GM23338 (cell line): ENCODE data around the gene FGF23. TPM values are rescaled to one million over a fixed set of nuclear protein-coding genes. Genes with fewer than 3 reads are reported as not detected.

Source experiments
- ATAC-seq: fragments of 200-7000 bp; cut with Tn5 transposase; 3 replicates; pipeline ENCODE4 v1.9.1; 2020
- DNase-seq: peaks from one replicate; pipeline ENCODE4 v3.0.0-alpha.2; 2015; ENCODE audit warnings: low spot score
- H2AFZ ChIP-seq: fragments of 200-600 bp; sonication (generic); 2 replicates; pipeline ENCODE4 v1.8.0; 2016; ENCODE audit warnings: antibody characterized with exemption, mild to moderate bottlenecking, moderate library complexity
- H3F3A ChIP-seq: fragments of 200-600 bp; sonication (generic); replicated peaks from 2 replicates; pipeline ENCODE4 v1.8.0; 2017; ENCODE audit warnings: antibody characterized with exemption, mixed run types, low read depth
- H3K27ac ChIP-seq: fragments of 200-600 bp; sonication (generic); 2 replicates; pipeline ENCODE4 v1.6.1; 2016; ENCODE audit warnings: low read depth
- H3K27me3 ChIP-seq: fragments of 200-600 bp; sonication (generic); 2 replicates; pipeline ENCODE4 v1.8.0; 2016; ENCODE audit warnings: mild to moderate bottlenecking, mixed run types, moderate library complexity; ENCODE audit not compliant: insufficient read depth
- H3K36me3 ChIP-seq: fragments of 200-600 bp; sonication (generic); 2 replicates; pipeline ENCODE4 v1.8.0; 2016; ENCODE audit warnings: mild to moderate bottlenecking; ENCODE audit not compliant: insufficient read depth
- H3K4me1 ChIP-seq: fragments of 200-600 bp; sonication (generic); 2 replicates; pipeline ENCODE4 v1.8.0; 2016; ENCODE audit warnings: mild to moderate bottlenecking, moderate library complexity; ENCODE audit not compliant: insufficient read depth
- H3K4me2 ChIP-seq: fragments of 200-600 bp; sonication (generic); 2 replicates; pipeline ENCODE4 v1.7.1; 2017; ENCODE audit warnings: mixed run types
- H3K4me3 ChIP-seq: fragments of 200-600 bp; sonication (generic); 2 replicates; pipeline ENCODE4 v1.6.1; 2016; ENCODE audit warnings: mixed run types
- H3K79me2 ChIP-seq: fragments of 200-600 bp; sonication (generic); replicated peaks from 2 replicates; pipeline ENCODE4 v1.8.0; 2017; ENCODE audit warnings: mild to moderate bottlenecking; ENCODE audit not compliant: insufficient read depth
- H3K9me2 ChIP-seq: fragments of 200-600 bp; sonication (generic); 2 replicates; pipeline ENCODE4 v1.8.0; 2017; ENCODE audit not compliant: insufficient read depth
- H4K20me1 ChIP-seq: fragments of 200-600 bp; sonication (generic); replicated peaks from 2 replicates; pipeline ENCODE4 v1.8.0; 2017; ENCODE audit warnings: mild to moderate bottlenecking; ENCODE audit not compliant: insufficient read depth
- H3K27ac Mint-ChIP-seq: 2 replicates; pipeline ENCODE4 v1.8.0; 2020; ENCODE audit warnings: inconsistent platforms, mild to moderate bottlenecking, moderate library complexity, mixed read lengths
- H3K27me3 Mint-ChIP-seq: 3 replicates; pipeline ENCODE4 v1.8.0; 2022; ENCODE audit warnings: low read depth, mild to moderate bottlenecking, moderate library complexity, mixed read lengths, inconsistent platforms; ENCODE audit not compliant: insufficient read depth, poor library complexity
- H3K36me3 Mint-ChIP-seq: 3 replicates; pipeline ENCODE4 v1.8.0; 2021; ENCODE audit warnings: low read depth, mild to moderate bottlenecking, inconsistent platforms, moderate library complexity, mixed read lengths
- H3K4me1 Mint-ChIP-seq: 3 replicates; pipeline ENCODE4 v1.8.0; 2020; ENCODE audit warnings: mild to moderate bottlenecking, inconsistent platforms, mixed read lengths
- H3K4me3 Mint-ChIP-seq: 3 replicates; pipeline ENCODE4 v1.8.0; 2021; ENCODE audit warnings: moderate library complexity, mild to moderate bottlenecking, inconsistent platforms, mixed read lengths
- H3K9me3 Mint-ChIP-seq: 3 replicates; pipeline ENCODE4 v1.8.0; 2020; ENCODE audit warnings: moderate library complexity, mild to moderate bottlenecking, inconsistent platforms, mixed read lengths
- CREB1 ChIP-seq: fragments of 250-450 bp; sonication (Bioruptor Pico); IDR thresholded peaks from 2 replicates; pipeline ENCODE4 v1.5.0; 2020; ENCODE audit warnings: low read depth, mild to moderate bottlenecking, moderate library complexity
- CTCF ChIP-seq, 2 experiments: fragments of 200-600 bp in 1 of 2; sonication (generic) in 1 of 2; conservative IDR thresholded peaks; 2 replicates each; pipeline versions ENCODE4 v1.5.1 to v1.6.1; 2016 to 2017; ENCODE audit warnings: antibody characterized with exemption in 2 of 2, low read depth in 2 of 2, mild to moderate bottlenecking in 2 of 2, moderate library complexity in 1 of 2
- EZH2 ChIP-seq: fragments of 200-600 bp; sonication (generic); IDR thresholded peaks from one replicate; pipeline ENCODE4 v1.8.0; 2017; ENCODE audit warnings: antibody characterized with exemption, mild to moderate bottlenecking, low read depth; ENCODE audit not compliant: unreplicated experiment
- EZH2phosphoT487 ChIP-seq: fragments of 200-600 bp; sonication (generic); IDR thresholded peaks from one replicate; pipeline ENCODE4 v1.8.1; 2018; ENCODE audit warnings: antibody characterized with exemption; ENCODE audit not compliant: unreplicated experiment
- ZNF462 ChIP-seq: fragments of 250-450 bp; sonication (Bioruptor Pico); IDR thresholded peaks from 2 replicates; pipeline ENCODE4 v1.5.0; 2020; ENCODE audit warnings: mild to moderate bottlenecking, moderate library complexity
- polyA plus RNA-seq: library from polyadenylated mRNA; unstranded; fragments of >200 nt; fragmentation: Nextera tagmentation; extraction: Ambion mirVana; gene quantifications from 2 replicates; pipeline ENCODE4 v1.2.1, GENCODE V29; 2016
- total RNA-seq: library from RNA; depleted of rRNA; stranded (reverse); fragments of >200 nt; shearing (Covaris generic); gene quantifications from 2 replicates; pipeline ENCODE4 v1.2.3, GENCODE V29; 2014

FGF23 gene
- total and polyA plus RNA-seq, 2 experiments from 2014 or later, result 0.44 to 0.56 TPM

DNA sequence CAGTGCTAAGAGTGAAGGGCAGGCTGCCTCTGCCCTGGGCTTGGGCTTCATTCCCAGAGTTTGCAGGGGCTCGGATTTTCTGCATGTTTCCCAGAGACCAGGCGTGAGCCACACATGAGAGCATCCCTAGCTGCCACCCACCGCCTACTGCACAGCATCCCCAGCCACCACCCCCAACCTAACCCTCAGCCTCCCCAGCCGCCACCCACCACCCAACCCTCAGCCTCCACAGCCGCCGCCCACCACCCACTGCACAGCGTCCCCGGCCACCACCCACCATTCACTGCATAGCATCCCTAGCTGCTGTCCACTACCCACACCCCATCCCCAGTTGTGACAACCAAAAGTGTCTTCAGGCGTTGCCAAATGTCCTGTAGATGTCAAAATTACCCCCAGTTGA lies 43.5 kb upstream of the FGF23 start (continued):
- TF ChIP-seq ZNF462, result no peak
- no peak for TF ChIP-seq CREB1 (CRISPR knock-in tag)
- TF ChIP-seq EZH2phosphoT487, result no peak

GRCh38 chr12:4421590-4422031 lies 42.1 kb upstream of the FGF23 start:
- H4K20me1 ChIP-seq, result no peaks in the 10 kb centered on the region
- DNase-seq, result peak; percentile 89
- no peaks in the 10 kb centered on the region for H3K9me3 Mint-ChIP-seq

More at GRCh38 chr12:4421590-4422031, 42.1 kb upstream of the FGF23 start:
- ATAC-seq, result peak; percentile 83
- Histone ChIP-seq H3K36me3 (no peaks in the 10 kb centered on the region), H3K4me3 (no peak overlapping the region), H3K79me2 (no peaks in the 10 kb centered on the region), H3F3A (no peaks in the 10 kb centered on the region), H3K9me2 (no peaks in the 10 kb centered on the region), H3K4me2 (no peak overlapping the region), H3K4me1 (no peaks in the 10 kb centered on the region), H2AFZ (no peak overlapping the region), H3K27me3 (no peaks in the 10 kb centered on the region), H3K27ac (no peak overlapping the region)
- TF ChIP-seq CTCF (conservative IDR thresholded peaks at IDR 0.05; ENCODE audit: low read depth in 2 of 2) (peak; percentile 77 to 84), EZH2 (no peak)
- Mint-ChIP-seq H3K4me1 (peaks cover 9% of the 10 kb centered on the region; the same call in 2 of the 3 replicates), H3K4me3 (no peak overlapping the region), H3K36me3 (no peaks in the 10 kb centered on the region), H3K27ac (no peak overlapping the region), H3K27me3 (no peaks in the 10 kb centered on the region)
